ENCODE measurements around the gene ZNF678. TPM values are rescaled to one million over a fixed set of nuclear protein-coding genes. Genes with fewer than 3 reads are reported as not detected.
"Not testable (repeated sequence)": the region's sequence is repeated elsewhere in the genome, so short reads cannot be mapped to it uniquely, and the experiment has no call there.

The ZNF678 gene
- total RNA-seq, 2 experiments from 2014 or later = 9.5 TPM

DNA sequence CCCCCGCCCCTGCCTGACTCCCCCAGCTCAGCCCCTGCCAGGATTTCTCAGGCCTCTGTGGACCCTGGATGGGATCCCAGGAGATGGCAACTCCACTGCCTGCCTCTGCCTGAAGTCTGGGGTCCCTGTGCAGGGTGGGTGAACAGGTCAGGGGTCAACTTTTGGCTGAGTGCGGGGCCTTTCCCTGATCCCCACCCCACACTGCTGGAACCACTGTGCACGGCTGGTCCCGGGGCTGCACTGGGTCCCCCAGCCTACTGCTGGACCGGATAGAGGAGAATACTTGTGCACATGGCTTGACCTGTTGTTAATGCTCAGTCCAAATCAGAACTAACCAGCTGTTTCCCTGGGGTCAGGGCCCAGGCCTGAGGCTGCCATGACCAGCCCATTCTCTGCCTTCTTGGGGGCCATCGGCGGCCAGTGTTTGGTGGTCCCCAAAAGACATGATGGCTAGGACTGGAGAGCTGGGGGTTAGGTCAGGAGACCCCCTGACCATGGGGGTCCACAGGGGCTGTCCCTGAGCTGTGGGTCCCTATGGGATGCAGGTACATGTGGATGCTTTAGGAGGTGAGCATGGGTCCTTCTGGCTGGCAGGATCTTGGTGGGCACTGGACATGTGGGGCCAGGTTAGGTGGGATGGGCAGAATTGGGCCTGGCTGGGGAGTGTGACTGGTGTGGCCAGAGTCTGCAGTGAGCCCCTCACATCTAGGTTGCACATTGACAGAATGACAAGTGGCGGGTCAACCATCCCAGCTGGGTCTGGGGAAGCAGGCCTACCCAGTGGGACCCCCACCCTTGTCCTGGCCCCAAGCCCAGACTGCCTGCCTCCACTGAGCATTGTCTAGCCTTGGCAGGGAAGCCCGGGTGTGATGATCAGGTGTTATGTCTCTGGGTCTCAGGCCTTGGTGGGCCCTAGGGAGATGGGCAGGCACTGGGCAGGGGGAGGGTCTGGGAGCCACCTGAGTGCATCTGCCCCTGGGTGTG is 19.0 kb upstream of the ZNF678 start:
- no peaks in the 10 kb centered on the region for H3K27me3 Mint-ChIP-seq (ENCODE audit: low read depth)
- no peaks in the 10 kb centered on the region for H3K36me3 Mint-ChIP-seq (ENCODE audit: low read depth)
- peaks cover 5% of the 10 kb centered on the region for H3K4me1 Mint-ChIP-seq (ENCODE audit: low read depth)
- no peak for DNase-seq
- no peaks in the 10 kb centered on the region for H3K9me3 Mint-ChIP-seq
- CTCF ChIA-PET = no interaction called here
- H3K27ac Mint-ChIP-seq = no peak overlapping the region
- intact Hi-C loops (cut with micrococcal nuclease) = loop anchor here (5.0 to 10.0 kb wide), 2 partner anchors 183 to 400 kb away; partner anchors contain the start of gene WNT9A
- H3K4me3 Mint-ChIP-seq = no peak overlapping the region

DNA sequence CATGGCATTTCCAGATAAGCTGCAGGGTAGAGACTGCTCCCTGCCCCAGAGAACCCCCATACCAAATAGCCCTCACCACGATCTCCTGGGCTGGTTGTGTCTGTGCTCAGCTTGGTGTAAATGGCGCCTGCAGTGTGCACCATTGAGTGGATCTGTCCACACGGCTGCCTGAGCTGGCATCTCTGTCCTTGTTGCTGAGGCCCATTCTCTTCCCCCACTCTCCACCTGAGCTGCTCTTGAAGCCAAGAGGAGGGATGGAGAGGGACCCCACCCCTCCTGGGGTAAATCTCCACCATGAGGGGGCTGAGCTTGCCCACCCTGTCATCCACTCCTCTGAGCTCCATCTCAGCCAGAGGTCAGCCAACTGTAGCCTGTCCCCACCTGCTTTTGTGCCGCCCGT is 18.0 kb upstream of the ZNF678 start:
- DNase-seq = no peak
- Mint-ChIP-seq H3K4me1 (ENCODE audit: low read depth) (peaks cover 5% of the 10 kb centered on the region), H3K9me3 (no peaks in the 10 kb centered on the region), H3K36me3 (ENCODE audit: low read depth) (no peaks in the 10 kb centered on the region), H3K27ac (no peak overlapping the region), H3K27me3 (ENCODE audit: low read depth) (no peaks in the 10 kb centered on the region), H3K4me3 (no peak overlapping the region)
- CTCF ChIA-PET = no interaction called here
- intact Hi-C loops (cut with micrococcal nuclease) = loop anchor here (10.0 kb wide), 1 partner anchor 399 kb away; the partner anchor contains the start of gene WNT9A

DNA sequence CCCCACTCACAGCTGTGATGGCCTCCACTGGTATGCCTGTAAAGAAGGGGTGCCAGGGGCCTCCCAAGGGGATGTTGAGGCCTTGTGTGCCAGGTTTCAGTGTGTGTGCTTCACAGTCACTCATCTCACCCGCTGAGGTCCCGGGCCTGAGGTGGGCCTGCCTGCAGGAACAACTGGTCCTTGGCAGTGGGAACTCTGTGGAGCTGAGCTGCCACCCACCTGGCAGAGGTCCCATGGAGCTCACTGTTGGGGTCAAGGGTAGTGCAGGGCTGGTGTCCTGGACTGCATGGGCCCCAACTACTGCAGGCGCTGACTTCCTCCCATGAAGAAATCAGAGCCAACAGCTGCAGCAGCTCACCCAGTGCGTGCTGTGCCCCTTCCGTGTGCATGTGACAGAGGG is 17.3 kb upstream of the ZNF678 start:
- Mint-ChIP-seq H3K27ac (no peak overlapping the region), H3K9me3 (peaks cover 3% of the 10 kb centered on the region), H3K27me3 (ENCODE audit: low read depth) (peaks cover 3% of the 10 kb centered on the region), H3K36me3 (ENCODE audit: low read depth) (peaks cover 2% of the 10 kb centered on the region), H3K4me1 (ENCODE audit: low read depth) (peaks cover 5% of the 10 kb centered on the region), H3K4me3 (no peak overlapping the region)
- intact Hi-C loops (cut with micrococcal nuclease) = loop anchor here (10.0 kb wide), 1 partner anchor 399 kb away; the partner anchor contains the start of gene WNT9A
- CTCF ChIA-PET = no interaction called here
- no peak for DNase-seq

DNA sequence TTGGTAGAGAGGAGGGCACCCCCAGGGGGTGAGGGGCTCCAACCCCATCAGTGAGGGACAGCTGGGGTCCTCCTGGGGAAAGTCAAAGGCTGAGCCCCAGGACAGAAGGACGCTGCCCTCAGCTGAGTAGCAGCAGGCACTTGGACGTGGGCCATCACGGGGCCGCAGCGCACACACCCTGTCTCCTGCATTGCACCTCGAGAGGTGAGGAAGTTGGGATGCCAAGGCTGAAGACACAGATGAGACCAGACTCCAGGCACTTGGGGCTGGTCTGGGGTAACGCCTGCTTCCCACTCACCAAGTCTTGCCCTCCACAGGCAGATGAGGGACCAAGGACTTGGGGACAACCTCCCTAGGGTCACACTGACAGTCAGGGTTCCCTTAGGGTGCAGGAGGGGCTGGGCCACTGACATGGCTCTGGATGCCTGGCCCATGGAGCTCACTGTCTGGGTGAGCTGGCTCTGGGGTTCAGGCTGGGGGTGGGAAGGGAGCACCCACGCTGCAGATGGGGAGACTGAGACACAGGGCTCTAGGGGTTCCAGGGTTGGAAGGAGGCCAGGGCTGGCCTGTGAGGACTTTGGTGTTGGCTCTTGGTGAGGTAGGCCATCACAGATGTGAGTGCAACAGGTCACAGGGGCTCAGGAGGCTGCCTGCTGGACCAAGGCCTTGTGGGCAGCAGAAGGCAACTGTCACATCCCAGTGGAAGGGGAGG is 16.6 kb upstream of the ZNF678 start:
- peaks cover 3% of the 10 kb centered on the region for H3K27me3 Mint-ChIP-seq (ENCODE audit: low read depth)
- DNase-seq = no peak
- H3K27ac Mint-ChIP-seq = no peak overlapping the region
- intact Hi-C loops (cut with micrococcal nuclease) = loop anchor here (10.0 kb wide), 1 partner anchor 398 kb away; the partner anchor contains the start of gene WNT9A
- H3K9me3 Mint-ChIP-seq = peaks cover 9% of the 10 kb centered on the region
- no peak overlapping the region for H3K4me3 Mint-ChIP-seq
- H3K4me1 Mint-ChIP-seq (ENCODE audit: low read depth) = peaks cover 5% of the 10 kb centered on the region
- CTCF ChIA-PET = no interaction called here
- peaks cover 4% of the 10 kb centered on the region for H3K36me3 Mint-ChIP-seq (ENCODE audit: low read depth)

DNA sequence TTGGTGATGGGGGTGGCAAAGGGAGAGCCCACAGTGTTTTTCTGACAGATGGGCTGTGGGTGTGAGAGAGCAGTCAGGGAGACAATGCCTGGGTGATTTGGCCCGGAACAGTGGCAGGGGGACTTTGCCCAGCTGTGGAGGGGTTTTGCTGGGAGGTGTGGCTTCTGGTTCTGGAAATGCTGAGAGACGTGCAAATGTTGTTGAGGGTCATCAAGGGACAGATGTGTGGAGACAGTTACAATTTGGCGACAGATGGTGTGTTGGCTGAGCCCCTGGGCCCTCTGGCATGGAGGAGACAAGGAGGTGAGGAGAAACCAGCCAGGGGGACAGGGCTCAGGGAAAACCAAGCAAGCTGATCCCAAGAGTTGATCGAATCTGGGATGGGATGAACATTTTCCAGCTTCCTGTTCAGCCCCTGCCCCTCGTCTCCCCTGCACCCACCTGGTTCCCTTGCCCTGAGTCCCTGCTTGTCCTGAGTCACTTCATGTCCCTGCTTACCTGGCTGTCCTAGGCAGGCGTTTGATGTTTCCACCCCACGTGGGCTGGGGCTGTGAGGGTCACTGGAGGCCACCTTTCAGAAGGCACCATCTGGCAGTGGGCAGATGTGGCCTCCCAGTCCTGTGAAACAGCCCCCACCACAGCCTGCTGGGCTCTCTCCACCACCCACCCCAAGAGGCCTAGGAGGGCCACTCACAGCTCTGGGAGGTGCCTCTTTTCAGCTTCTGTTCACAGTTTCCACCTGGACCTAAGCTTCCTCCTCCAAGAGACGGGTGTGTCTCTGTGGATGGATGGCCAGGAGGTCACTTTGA is 15.8 kb upstream of the ZNF678 start:
- H3K4me3 Mint-ChIP-seq = no peak overlapping the region
- CTCF ChIA-PET = no interaction called here
- peaks cover 15% of the 10 kb centered on the region for H3K9me3 Mint-ChIP-seq
- peaks cover 5% of the 10 kb centered on the region for H3K27me3 Mint-ChIP-seq (ENCODE audit: low read depth)
- peaks cover 8% of the 10 kb centered on the region for H3K36me3 Mint-ChIP-seq (ENCODE audit: low read depth)
- no peak overlapping the region for H3K27ac Mint-ChIP-seq
- intact Hi-C loops (cut with micrococcal nuclease) = loop anchor here (10.0 kb wide), 1 partner anchor 397 kb away; the partner anchor contains the start of gene WNT9A
- H3K4me1 Mint-ChIP-seq (ENCODE audit: low read depth) = peaks cover 5% of the 10 kb centered on the region
- no peak for DNase-seq

DNA sequence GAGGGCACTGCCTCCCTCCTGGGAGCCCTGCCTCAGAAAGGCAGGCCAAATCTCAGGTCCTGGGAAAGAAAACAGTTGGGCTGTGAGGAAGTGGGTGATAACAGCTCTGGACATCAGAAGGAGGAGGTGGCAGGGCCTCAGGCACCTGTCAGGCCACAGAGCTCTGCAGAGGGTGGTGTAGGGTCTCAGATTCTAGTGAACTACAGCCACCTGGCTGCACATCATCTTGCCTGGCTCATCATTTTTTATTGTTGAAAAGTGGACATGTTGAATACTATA is 15.3 kb upstream of the ZNF678 start:
- CTCF ChIA-PET = no interaction called here
- no peak overlapping the region for H3K27ac Mint-ChIP-seq
- intact Hi-C loops (cut with micrococcal nuclease) = loop anchor here (10.0 kb wide), 1 partner anchor 397 kb away; the partner anchor contains the start of gene WNT9A
- H3K9me3 Mint-ChIP-seq = peaks cover 16% of the 10 kb centered on the region
- no peak overlapping the region for H3K4me3 Mint-ChIP-seq
- H3K4me1 Mint-ChIP-seq (ENCODE audit: low read depth) = peaks cover 1% of the 10 kb centered on the region
- H3K27me3 Mint-ChIP-seq (ENCODE audit: low read depth) = peaks cover 10% of the 10 kb centered on the region
- DNase-seq = no peak
- H3K36me3 Mint-ChIP-seq (ENCODE audit: low read depth) = peaks cover 11% of the 10 kb centered on the region

DNA sequence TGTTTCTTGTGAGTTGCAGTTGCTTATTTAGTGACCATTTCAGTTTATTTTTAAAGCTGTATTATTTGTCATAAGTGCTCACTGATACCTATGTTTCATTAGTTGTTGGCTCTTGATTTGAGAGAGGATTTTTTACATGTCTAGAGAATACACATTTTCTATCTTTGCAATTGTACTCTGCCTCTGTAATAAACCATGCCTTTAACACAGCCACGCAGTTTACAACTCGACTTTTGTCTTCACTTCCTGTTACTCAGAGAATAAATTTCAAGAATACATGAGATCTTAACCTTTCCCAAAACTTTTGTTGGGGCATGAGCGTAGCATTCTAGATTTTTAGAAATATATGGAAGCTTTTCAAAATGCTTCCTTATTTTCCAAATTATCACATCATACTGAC is 14.9 kb upstream of the ZNF678 start:
- Mint-ChIP-seq H3K27me3 (ENCODE audit: low read depth) (peaks cover 10% of the 10 kb centered on the region), H3K4me1 (ENCODE audit: low read depth) (no peaks in the 10 kb centered on the region), H3K27ac (no peak overlapping the region), H3K9me3 (peaks cover 16% of the 10 kb centered on the region), H3K4me3 (no peak overlapping the region), H3K36me3 (ENCODE audit: low read depth) (peaks cover 11% of the 10 kb centered on the region)
- intact Hi-C loops (cut with micrococcal nuclease) = loop anchor here (10.0 kb wide), 1 partner anchor 396 kb away; the partner anchor contains the start of gene WNT9A
- CTCF ChIA-PET = interaction anchor here (0.8 kb wide), 1 partner anchor 39 kb away, joined by 3 read pairs; no protein-coding TSS in a partner anchor
- DNase-seq = no peak

DNA sequence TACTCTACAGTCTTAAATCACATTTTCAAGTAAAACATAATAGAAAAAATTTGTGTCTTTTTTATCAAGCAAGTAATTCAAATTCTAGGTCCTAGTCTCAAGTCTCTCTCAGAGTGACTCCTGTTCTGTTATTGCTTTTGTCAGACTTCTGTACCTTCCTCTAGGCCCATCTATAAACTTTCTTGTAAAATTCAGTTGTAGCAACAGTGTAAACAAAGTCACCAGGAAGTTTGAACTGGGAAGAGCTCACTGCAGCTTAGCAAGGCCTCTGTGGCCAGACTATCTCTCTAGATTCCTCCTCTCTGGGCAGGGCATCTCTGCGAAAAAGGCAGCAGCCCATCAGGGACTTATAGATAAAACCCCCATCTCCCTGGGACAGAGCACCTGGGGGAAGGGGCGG is 13.5 kb upstream of the ZNF678 start:
- CTCF ChIA-PET = no interaction called here
- Mint-ChIP-seq H3K27me3 (ENCODE audit: low read depth) (peaks cover 10% of the 10 kb centered on the region), H3K27ac (no peak overlapping the region), H3K36me3 (ENCODE audit: low read depth) (peaks cover 11% of the 10 kb centered on the region), H3K9me3 (peaks cover 19% of the 10 kb centered on the region), H3K4me3 (no peak overlapping the region), H3K4me1 (ENCODE audit: low read depth) (no peaks in the 10 kb centered on the region)
- DNase-seq = no peak
- intact Hi-C loops (cut with micrococcal nuclease) = loop anchor here (10.0 kb wide), 1 partner anchor 395 kb away; the partner anchor contains the start of gene WNT9A

DNA sequence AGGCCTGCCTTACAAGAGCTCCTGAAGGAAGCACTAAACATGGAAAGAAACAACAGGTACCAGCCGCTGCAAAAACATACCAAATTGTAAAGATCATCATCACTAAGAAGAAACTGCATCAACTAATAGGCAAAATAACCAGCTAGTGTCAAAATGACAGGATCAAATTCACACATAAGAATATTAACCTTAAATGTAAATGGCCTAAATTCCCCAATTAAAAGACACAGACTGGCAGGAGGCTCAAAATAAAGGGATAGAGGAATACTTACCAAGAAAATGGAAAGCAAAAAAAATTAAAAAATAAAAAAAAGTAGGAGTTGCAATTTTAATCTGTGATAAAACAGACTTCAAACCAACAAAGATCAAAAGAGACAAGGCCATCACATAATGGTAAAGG is 11.5 kb upstream of the ZNF678 start:
- H3K27ac Mint-ChIP-seq; H3K4me3 Mint-ChIP-seq; intact Hi-C loops (cut with micrococcal nuclease); CTCF ChIA-PET; H3K4me1 Mint-ChIP-seq (ENCODE audit: low read depth); H3K27me3 Mint-ChIP-seq (ENCODE audit: low read depth); DNase-seq: not testable (repeated sequence)
- Mint-ChIP-seq H3K9me3 (peaks cover 19% of the 10 kb centered on the region), H3K36me3 (ENCODE audit: low read depth) (peaks cover 11% of the 10 kb centered on the region)

DNA sequence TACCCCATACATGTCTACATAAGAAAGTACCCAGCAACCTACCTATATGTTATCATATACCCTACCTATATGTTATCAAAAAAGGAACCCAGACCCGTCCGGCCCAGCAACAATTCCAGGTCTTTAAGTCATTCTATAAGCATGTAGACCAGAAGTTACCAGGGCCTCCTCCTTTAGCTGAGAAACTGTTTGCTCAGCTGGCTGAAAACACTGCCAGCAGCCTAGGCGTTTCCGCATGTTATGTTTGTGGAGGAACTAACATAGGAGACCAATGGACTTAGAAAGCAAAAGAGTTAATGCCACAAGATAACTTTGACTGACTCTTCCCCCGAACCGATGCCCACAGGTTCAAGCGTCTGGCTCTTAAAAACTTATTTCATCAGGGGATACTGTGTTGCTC is 7.1 kb upstream of the ZNF678 start:
- CTCF ChIA-PET = no interaction called here
- peaks cover 26% of the 10 kb centered on the region for H3K27me3 Mint-ChIP-seq (ENCODE audit: low read depth)

DNA sequence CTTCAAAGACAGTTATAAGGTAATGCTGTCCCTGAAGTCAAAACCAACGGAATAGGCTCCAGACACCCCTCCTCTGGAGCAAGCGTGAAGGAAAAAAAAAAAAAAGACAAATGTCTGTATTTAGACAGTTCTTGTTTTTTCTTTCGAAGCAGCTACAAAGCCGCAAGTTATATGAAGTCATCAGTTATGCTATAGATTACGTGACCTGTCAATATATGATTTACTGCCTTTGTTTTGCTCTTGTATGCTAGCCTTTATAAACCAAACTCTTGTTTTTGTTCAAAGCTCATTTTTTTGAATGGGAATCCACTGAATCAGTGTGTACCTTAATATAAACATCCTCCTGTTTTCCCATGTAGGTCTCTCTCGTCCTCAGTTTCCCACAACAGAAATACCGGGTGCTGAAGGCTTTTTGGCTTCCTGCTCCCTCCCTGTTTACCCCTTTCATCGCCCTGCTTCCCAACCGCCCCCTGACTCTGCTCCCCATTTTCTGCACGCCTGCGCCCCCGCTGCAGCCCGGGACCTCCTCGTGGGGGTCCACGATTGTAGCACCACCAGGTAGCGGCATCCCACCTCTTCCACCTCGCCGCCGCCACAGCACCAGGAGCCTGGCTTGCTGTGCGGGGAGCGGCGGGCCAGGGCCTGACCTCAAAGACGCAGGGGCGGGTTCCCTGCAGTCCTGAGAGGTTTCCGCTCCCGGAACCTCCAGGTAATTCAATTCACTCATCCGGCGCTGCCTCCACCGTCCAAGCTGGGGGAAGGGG is 5.2 kb upstream of the ZNF678 start:
- intact Hi-C loops (cut with micrococcal nuclease) = no loop called here
- H3K9me3 Mint-ChIP-seq = peaks cover 3% of the 10 kb centered on the region
- no peak overlapping the region for H3K27ac Mint-ChIP-seq
- CTCF ChIA-PET = interaction anchor here (0.7 kb wide), 1 partner anchor 15 kb away, joined by 3 read pairs; no protein-coding TSS in a partner anchor
- no peak overlapping the region for H3K4me3 Mint-ChIP-seq
- peaks cover 4% of the 10 kb centered on the region for H3K36me3 Mint-ChIP-seq (ENCODE audit: low read depth)
- peaks cover 30% of the 10 kb centered on the region for H3K27me3 Mint-ChIP-seq (ENCODE audit: low read depth)
- H3K4me1 Mint-ChIP-seq (ENCODE audit: low read depth) = peaks cover 16% of the 10 kb centered on the region
- DNase-seq = no peak

More for the DNA sequence above, 7.1 kb upstream of the ZNF678 start:
- H3K9me3 Mint-ChIP-seq = peaks cover 14% of the 10 kb centered on the region
- peaks cover 14% of the 10 kb centered on the region for H3K4me1 Mint-ChIP-seq (ENCODE audit: low read depth)
- H3K27ac Mint-ChIP-seq = no peak overlapping the region
- peaks cover 7% of the 10 kb centered on the region for H3K36me3 Mint-ChIP-seq (ENCODE audit: low read depth)
- no peak overlapping the region for H3K4me3 Mint-ChIP-seq
- no peak for DNase-seq
- intact Hi-C loops (cut with micrococcal nuclease) = no loop called here

Data from activated naive CD4-positive, alpha-beta T cell treated with anti-CD3 and anti-CD28 coated beads for 36 hours (primary cell).